Breast epithelium (tissue), 3 donors: ENCODE results near the gene GTF3A.

ENCODE experiments used
- POLR2A ChIP-seq: fragments of 450-650 bp; IDR thresholded peaks from one replicate; pipeline ENCODE4 v1.6.1; 2016; ENCODE audit warnings: antibody characterized with exemption, mild to moderate bottlenecking, moderate library complexity
- POLR2AphosphoS5 ChIP-seq, 3 donors: sonication (generic); formaldehyde crosslinking; IDR thresholded peaks; one replicate each; pipeline ENCODE4 v1.6.1; 2017; ENCODE audit warnings: antibody characterized with exemption in 3 of 3
- TF ChIP-seq, protein P1 (sequence below), 3 donors: fragments of 450-650 bp; IDR thresholded peaks; one replicate each; pipeline ENCODE4 v1.5.1; 2016 to 2017; ENCODE audit warnings: antibody characterized with exemption in 3 of 3, mild to moderate bottlenecking in 3 of 3, moderate library complexity in 3 of 3

DNA sequence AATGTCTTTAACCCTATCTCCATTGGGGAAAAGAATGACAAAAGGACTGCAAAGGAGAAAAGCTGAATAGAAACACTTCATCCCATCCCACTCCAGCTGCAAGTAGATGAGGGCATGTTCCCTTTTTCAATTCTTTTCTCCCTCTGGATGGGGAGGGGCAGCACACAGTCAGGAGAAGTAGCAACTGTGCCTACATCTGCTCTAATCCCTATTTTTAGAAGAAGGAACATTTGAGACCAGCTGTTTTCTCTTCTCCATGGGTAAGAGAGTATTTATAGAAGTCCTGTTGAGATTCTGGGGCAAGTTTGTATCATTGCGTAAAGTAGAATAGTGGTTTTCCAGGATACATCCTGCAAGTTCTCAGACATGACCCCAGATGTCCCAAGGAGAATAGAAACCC lies 9.3 kb upstream of the GTF3A start:
- TF ChIP-seq, protein P1, sequence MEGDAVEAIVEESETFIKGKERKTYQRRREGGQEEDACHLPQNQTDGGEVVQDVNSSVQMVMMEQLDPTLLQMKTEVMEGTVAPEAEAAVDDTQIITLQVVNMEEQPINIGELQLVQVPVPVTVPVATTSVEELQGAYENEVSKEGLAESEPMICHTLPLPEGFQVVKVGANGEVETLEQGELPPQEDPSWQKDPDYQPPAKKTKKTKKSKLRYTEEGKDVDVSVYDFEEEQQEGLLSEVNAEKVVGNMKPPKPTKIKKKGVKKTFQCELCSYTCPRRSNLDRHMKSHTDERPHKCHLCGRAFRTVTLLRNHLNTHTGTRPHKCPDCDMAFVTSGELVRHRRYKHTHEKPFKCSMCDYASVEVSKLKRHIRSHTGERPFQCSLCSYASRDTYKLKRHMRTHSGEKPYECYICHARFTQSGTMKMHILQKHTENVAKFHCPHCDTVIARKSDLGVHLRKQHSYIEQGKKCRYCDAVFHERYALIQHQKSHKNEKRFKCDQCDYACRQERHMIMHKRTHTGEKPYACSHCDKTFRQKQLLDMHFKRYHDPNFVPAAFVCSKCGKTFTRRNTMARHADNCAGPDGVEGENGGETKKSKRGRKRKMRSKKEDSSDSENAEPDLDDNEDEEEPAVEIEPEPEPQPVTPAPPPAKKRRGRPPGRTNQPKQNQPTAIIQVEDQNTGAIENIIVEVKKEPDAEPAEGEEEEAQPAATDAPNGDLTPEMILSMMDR (IDR thresholded peaks at IDR 0.05) = no peak
- no peak for TF ChIP-seq POLR2AphosphoS5 (IDR thresholded peaks at IDR 0.05)
- TF ChIP-seq POLR2A = no peak
